Skeletal muscle tissue (tissue), 4 donors: Measurements from ENCODE around the gene SCN2B. TPM values are rescaled to one million over a fixed set of nuclear protein-coding genes. Genes with fewer than 3 reads are reported as not detected.

Experiments used
- H3K27ac ChIP-seq: one replicate; pipeline ENCODE4 v1.7.0; 2013; ENCODE audit warnings: mild to moderate bottlenecking, low read depth, low read length, inconsistent platforms
- H3K27me3 ChIP-seq, 3 donors: one replicate each; pipeline ENCODE4 v1.7.0; 2013; ENCODE audit warnings: low read length in 3 of 3; ENCODE audit not compliant: control insufficient read depth in 3 of 3, insufficient read depth in 3 of 3
- H3K36me3 ChIP-seq, 3 donors: one replicate each; pipeline ENCODE4 v1.7.0; 2013; ENCODE audit warnings: low read length in 3 of 3; ENCODE audit not compliant: control insufficient read depth in 3 of 3, insufficient read depth in 3 of 3
- H3K4me1 ChIP-seq, 3 donors: one replicate each; pipeline ENCODE4 v1.7.0; 2013; ENCODE audit warnings: low read length in 3 of 3, mild to moderate bottlenecking in 3 of 3; ENCODE audit not compliant: control insufficient read depth in 3 of 3, insufficient read depth in 3 of 3
- H3K4me3 ChIP-seq, 3 donors: one replicate each; pipeline ENCODE4 v1.7.0; 2013; ENCODE audit warnings: low read length in 3 of 3
- H3K9ac ChIP-seq, 3 donors: one replicate each; pipeline ENCODE4 v1.7.0; 2013; ENCODE audit warnings: low read length in 3 of 3, mild to moderate bottlenecking in 3 of 3, moderate library complexity in 2 of 3, low read depth in 1 of 3
- H3K9me3 ChIP-seq, 3 donors: one replicate each; pipeline ENCODE4 v1.7.0; 2013; ENCODE audit warnings: low read length in 3 of 3; ENCODE audit not compliant: control insufficient read depth in 3 of 3
- total RNA-seq: library from RNA; depleted of rRNA; stranded (reverse); fragments of >200 nt; gene quantifications from one replicate; pipeline ENCODE4 v1.2.3, GENCODE V29; 2014
- donor health status: Osteomylitis.

The SCN2B gene
- total RNA-seq, 1 donor from 2014 or later = 2.1 TPM

DNA sequence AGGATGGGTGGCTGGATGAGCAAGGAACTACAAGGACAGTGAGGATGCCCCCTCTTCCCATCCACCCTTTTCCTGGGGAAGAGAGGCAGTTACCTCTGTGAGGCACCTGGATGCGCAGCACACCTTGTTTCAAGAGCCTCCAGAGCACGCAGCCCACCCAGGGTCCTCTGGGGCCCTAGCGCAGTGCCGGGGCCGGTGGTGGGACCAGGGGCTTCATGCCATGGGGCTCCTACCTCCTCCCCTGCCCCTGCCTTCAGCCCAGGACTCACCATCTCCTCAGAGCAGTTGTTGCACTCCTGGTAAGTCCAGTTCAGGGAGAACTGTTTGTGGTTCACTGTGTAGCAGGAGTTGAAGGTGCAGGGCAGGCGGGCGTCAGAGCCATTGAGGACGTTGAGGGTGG lies 8.1 kb downstream of the SCN2B start:
- peaks cover 0 to 12% (median 0%) of the 10 kb centered on the region in 3 donors for H3K27me3 ChIP-seq
- no peak overlapping the region for H3K4me3 ChIP-seq
- no peak overlapping the region for H3K9ac ChIP-seq
- peaks cover 5 to 23% (median 19%) of the 10 kb centered on the region in 3 donors for H3K4me1 ChIP-seq
- H3K9me3 ChIP-seq = no peaks in the 10 kb centered on the region
- no peak overlapping the region for H3K27ac ChIP-seq
- H3K36me3 ChIP-seq = peaks cover 0 to 12% (median 4%) of the 10 kb centered on the region in 3 donors

DNA sequence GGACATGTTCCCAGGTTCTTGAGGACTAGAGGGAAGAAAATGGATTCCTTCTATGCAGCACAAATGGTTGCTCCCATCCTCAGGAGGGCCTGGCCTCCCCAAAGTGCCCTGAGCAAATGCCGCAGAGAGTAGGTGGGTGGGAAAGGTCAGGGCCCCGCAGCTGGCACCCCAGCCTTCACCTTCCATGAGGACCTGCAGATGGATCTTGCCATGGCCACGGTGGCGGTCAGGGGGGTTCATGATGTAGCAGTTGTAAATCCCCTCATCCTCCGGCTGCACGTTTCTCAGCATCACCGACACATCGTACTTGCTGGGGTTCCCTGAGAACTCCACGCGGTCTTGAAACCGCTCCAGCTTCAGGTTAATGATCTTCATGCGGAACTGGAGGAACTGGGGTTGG lies 8.5 kb downstream of the SCN2B start:
- peaks cover 0 to 12% (median 4%) of the 10 kb centered on the region in 3 donors for H3K36me3 ChIP-seq
- no peak overlapping the region for H3K9ac ChIP-seq
- no peaks in the 10 kb centered on the region for H3K9me3 ChIP-seq
- H3K27me3 ChIP-seq = peaks cover 0 to 12% (median 0%) of the 10 kb centered on the region in 3 donors
- no peak overlapping the region for H3K27ac ChIP-seq
- H3K4me1 ChIP-seq = peaks cover 5 to 19% (median 19%) of the 10 kb centered on the region in 3 donors
- H3K4me3 ChIP-seq = no peak overlapping the region

DNA sequence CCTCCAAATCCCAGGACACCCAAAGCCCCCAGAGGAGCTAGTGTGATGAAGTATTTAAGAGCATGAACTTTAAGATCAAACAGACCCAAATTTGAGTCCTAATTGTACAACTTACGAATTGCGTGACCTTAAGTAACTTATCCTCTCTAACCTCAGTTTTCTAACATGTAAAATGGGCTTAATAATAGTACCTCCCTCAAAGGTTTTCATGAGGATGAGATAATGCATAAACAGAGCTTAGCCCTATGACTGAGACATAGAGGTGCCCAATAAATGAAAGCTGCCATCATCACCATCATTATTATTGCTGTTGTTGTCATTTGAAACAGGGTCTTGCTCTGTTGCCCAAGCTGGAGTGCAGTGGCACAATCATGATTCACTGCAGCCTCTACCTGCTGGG lies 9.2 kb downstream of the SCN2B start:
- Histone ChIP-seq H3K27ac (no peak overlapping the region), H3K36me3 (peaks cover 0 to 12% (median 4%) of the 10 kb centered on the region in 3 donors), H3K4me1 (peaks cover 5 to 19% (median 18%) of the 10 kb centered on the region in 3 donors), H3K27me3 (peaks cover 0 to 12% (median under 1%) of the 10 kb centered on the region in 3 donors), H3K9ac (no peak overlapping the region), H3K4me3 (no peak overlapping the region), H3K9me3 (no peaks in the 10 kb centered on the region)

DNA sequence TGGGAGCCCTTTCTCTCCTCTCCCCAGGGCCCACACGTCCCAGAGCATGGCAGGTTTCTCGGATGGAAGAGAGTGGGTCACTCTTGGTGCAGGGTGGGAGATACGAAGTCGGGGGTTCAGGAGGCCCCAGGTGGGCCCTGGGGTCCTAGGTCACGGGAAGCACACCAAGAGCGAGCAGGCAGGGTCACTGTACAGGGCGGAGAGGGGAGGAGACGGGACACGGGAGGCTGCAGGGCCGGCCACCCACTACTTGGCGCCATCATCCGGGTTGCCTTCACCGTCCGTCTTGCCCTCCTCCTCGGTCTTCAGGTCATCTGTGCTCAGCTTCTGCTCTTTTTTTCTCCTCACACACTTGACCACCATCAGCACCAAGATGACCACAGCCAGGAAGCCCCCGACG lies 9.8 kb downstream of the SCN2B start:
- H3K27ac ChIP-seq = no peak overlapping the region
- H3K36me3 ChIP-seq = peaks cover 0 to 12% (median 4%) of the 10 kb centered on the region in 3 donors
- peaks cover 0 to 12% (median 5%) of the 10 kb centered on the region in 3 donors for H3K27me3 ChIP-seq
- H3K9ac ChIP-seq = no peak overlapping the region
- H3K4me1 ChIP-seq = peaks cover 5 to 14% (median 12%) of the 10 kb centered on the region in 3 donors
- H3K4me3 ChIP-seq = no peak overlapping the region
- no peaks in the 10 kb centered on the region for H3K9me3 ChIP-seq

DNA sequence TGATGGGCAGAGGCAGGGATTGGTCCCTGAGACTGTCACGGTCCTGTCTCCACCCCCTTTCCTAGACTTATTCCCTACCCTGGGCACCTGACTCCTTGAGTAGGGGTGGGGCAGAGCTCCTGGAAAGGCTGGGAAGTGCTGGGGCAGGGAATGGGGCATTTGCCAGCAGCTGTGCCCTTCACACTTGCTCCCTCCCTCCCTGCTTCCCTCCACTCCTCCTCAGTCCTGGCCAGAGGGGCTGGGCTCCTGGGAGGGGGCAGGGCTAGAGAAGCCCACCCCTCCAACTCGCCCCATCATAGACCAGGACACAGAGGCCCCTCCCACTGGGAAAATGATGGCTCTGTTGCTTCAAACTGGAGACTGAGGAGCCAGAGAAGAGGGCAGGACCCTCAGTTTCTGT lies 11.6 kb downstream of the SCN2B start:
- no peak overlapping the region for H3K4me3 ChIP-seq
- peaks cover 0 to 12% (median 4%) of the 10 kb centered on the region in 3 donors for H3K36me3 ChIP-seq
- H3K9ac ChIP-seq = no peak overlapping the region
- no peaks in the 10 kb centered on the region for H3K9me3 ChIP-seq
- peaks cover 0 to 5% (median 5%) of the 10 kb centered on the region in 3 donors for H3K27me3 ChIP-seq
- H3K4me1 ChIP-seq = peaks cover 0 to 5% (median 0%) of the 10 kb centered on the region in 3 donors
- H3K27ac ChIP-seq = no peak overlapping the region

DNA sequence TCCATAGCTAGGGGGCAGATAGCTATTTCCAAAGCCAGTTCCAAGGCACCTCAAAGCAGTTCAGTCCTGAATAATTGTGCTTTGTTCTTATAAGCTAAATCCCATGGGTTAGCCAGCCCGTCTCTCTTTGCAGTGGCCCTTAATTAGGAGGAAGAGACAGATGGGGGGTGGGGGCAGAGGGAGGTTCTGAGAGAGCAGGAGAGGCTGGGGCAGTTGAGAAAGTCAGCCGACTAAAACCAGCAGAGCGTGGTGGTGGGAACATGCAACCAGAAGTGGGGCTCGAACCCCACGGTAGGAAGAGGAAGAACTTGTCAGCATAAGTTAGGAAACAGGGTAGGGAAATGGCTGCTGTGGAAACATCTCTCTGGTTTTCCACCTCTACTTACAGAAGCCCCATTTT lies 12.9 kb downstream of the SCN2B start:
- H3K27ac ChIP-seq = no peak overlapping the region
- H3K4me3 ChIP-seq = no peak overlapping the region
- H3K4me1 ChIP-seq = no peaks in the 10 kb centered on the region
- H3K9me3 ChIP-seq = no peaks in the 10 kb centered on the region
- peaks cover 0 to 5% (median 0%) of the 10 kb centered on the region in 3 donors for H3K27me3 ChIP-seq
- H3K36me3 ChIP-seq = peaks cover 0 to 12% (median 4%) of the 10 kb centered on the region in 3 donors
- no peak overlapping the region for H3K9ac ChIP-seq

DNA sequence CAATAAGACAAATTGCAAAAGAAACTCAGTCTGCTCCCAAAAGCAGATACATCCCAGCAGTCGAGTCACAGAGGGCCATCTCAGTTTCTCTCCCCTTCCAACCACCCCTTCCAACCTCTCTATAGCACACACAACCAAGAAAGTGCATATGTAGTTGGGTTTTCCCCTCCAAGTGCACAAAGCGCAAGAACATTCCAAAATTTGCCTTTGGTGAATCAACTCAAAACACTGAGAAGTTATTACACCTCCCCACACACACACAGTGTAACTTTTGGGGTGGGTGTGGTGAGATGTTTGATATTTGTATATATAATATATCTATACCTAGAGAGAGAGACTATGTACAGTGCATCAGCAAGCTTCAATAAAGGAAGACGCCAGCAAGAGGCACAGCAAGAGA lies 13.6 kb downstream of the SCN2B start:
- no peaks in the 10 kb centered on the region for H3K9me3 ChIP-seq
- H3K27me3 ChIP-seq = peaks cover 0 to 5% (median 5%) of the 10 kb centered on the region in 3 donors
- no peak overlapping the region for H3K27ac ChIP-seq
- H3K4me1 ChIP-seq = no peaks in the 10 kb centered on the region
- no peak overlapping the region for H3K9ac ChIP-seq
- peaks cover 0 to 9% (median 4%) of the 10 kb centered on the region in 3 donors for H3K36me3 ChIP-seq
- H3K4me3 ChIP-seq = no peak overlapping the region

DNA sequence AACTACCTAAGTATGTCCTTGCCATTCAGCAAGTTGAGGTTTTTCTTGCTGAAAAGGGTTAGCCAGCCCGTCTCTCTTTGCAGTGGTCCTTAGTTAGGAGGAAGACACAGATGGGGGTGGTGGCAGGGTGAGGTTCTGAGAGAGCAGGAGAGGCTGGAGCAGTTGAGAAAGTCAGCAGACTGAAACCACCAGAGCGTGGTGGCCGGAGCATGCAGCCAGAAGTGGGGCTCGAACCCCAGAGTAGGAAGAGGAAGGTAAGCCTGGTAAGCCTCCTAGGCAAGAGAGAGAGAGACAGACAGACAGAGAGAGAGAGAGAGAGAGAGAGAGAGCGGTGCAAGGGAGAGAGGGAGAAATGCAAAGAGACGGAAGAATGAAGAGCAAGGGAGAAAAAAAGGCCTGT lies 14.7 kb downstream of the SCN2B start:
- Histone ChIP-seq H3K9ac (no peak overlapping the region), H3K27ac (no peak overlapping the region), H3K27me3 (peaks cover 6 to 13% (median 11%) of the 10 kb centered on the region in 3 donors), H3K36me3 (peaks cover 0 to 2% (median 0%) of the 10 kb centered on the region in 3 donors), H3K9me3 (no peaks in the 10 kb centered on the region), H3K4me1 (peaks cover 4 to 7% (median 6%) of the 10 kb centered on the region in 3 donors), H3K4me3 (no peak overlapping the region)

DNA sequence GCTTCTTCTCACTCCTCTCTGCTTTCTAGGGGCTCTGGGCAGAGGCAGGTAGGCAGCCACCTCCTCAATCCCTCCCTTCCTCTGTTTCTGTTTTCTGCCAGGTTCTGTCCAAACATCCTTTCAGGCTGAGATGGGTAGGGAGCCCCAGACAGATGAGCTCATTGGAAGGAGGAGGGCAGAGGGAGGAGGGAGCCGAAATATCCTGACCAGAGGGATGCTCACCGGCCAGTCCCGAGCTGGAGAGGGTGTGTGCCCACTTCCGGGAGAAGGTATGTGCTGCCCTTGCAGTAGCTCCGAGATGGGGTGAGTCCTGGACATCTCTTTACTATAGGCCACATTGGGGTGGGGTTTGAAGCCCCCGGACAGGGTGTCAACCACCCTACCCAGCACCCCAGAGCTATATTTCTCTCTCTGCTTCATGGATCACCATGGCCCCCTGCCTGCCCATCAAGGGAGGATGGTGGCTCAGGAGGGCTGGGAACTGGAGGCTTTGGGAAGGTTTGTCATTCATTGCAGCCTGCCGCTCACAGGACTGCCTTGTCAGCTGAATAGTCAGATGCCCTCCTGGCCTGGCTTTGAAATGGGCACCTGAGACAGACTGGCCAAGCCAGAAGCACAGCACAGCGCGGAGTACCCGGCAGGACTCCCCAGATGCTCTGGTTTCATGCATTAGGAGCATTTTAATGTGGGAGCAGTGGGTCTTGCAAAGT lies 19.1 kb downstream of the SCN2B start:
- H3K9me3 ChIP-seq = no peaks in the 10 kb centered on the region
- no peak overlapping the region for H3K27ac ChIP-seq
- H3K4me1 ChIP-seq = peaks cover 36 to 44% (median 39%) of the 10 kb centered on the region in 3 donors
- no peaks in the 10 kb centered on the region for H3K36me3 ChIP-seq
- peak overlapping the region in 1 of 3 donors; percentile 16 for H3K9ac ChIP-seq
- H3K27me3 ChIP-seq = peaks cover 24 to 46% (median 34%) of the 10 kb centered on the region in 3 donors
- no peak overlapping the region for H3K4me3 ChIP-seq

DNA sequence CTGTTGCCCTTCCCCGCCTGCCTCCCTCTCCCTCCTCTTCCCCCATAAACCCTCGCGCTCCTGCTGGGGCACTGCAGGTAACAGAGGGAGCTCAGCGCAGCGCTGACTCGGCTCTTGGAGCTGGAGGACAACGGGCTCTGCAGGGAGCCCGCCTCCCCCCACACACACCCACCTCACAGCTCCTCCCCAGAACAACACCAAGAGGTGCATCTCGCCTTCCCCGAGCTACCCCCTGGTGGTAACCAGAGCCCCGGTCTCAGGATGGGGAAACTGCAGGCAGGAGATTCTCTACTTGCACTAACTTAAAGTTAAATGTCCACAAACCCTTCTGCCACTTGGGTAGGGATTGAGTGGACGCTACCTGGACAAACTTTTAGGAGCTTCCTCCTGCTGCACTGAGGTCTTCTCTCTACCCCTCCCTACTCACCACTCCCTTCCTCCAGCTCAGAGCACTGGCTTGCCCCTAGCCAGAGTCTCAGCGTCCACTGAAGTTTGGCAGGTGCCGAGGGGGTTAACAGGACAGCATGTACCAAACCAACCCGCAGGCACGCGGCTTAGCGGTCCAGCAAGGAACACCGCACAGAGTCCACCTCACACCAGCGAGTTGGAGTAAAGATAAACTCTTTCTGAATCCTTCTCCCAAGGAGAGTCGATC lies 19.8 kb downstream of the SCN2B start:
- H3K9ac ChIP-seq = peak overlapping the region in 1 of 3 donors; percentile 16
- H3K36me3 ChIP-seq = no peaks in the 10 kb centered on the region
- H3K4me1 ChIP-seq = peaks cover 42 to 51% (median 46%) of the 10 kb centered on the region in 3 donors
- H3K27me3 ChIP-seq = peaks cover 31 to 48% (median 39%) of the 10 kb centered on the region in 3 donors
- H3K4me3 ChIP-seq = peak overlapping the region in 1 of 3 donors; percentile 17
- H3K27ac ChIP-seq = no peak overlapping the region
- H3K9me3 ChIP-seq = no peaks in the 10 kb centered on the region
